ENCODE measurements around the gene PAFAH2. TPM values are rescaled to one million over a fixed set of nuclear protein-coding genes. Genes with fewer than 3 reads are reported as not detected.

Gene PAFAH2
- total and polyA plus RNA-seq, 2 of the 8 experiments (the other 6 are each of a cell fraction or from before 2014, with no cell fraction given), result 7.7 to 9.3 TPM

DNA sequence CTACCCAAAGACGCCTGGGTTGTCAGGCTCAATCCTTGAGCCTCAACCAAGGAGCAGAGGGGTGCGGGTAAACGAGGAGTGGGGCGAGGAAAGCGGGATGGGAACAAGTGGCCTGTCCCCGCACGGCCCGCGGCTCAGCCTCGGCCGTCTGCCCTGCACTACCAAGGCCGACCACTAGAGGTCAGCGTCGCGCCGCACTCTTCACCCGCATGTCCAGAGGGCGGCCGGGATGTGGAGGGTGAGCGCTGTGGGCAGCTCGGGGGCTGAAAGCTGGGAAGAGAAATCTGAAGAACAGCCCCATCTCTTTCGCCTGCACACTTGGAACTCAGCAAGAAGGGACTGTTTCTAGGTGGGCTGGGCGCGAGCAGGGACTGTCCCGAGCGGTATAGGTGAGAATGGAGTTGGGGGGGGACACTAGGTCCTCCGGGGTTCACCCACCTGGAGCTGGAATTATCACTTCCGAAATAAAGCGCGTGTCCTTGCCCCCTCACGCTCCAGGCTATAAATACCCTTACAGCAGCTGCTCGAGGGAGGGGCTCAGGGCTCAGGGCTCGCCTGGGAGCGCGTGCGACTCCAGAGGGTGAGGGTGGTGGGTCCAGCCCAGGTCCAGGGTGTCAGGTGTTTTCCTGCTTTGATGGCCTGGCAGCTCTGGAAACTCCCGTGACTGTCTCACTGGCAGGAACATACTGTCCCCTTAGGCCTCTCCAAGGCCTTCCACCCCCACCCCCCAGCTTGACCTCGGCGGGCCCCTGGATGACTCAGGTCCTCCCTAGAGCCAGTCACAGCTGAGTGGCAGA, 38.3 kb upstream of the PAFAH2 start (continued):
- TF ChIP-seq, protein P1, sequence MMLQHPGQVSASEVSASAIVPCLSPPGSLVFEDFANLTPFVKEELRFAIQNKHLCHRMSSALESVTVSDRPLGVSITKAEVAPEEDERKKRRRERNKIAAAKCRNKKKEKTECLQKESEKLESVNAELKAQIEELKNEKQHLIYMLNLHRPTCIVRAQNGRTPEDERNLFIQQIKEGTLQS (IDR thresholded peaks at IDR 0.05; ENCODE audit: insufficient read depth, low read depth, low read length), result 0 out of 2 replicates have a peak, but pooled peaks have one; percentile 13
- TF ChIP-seq HDAC6 (IDR thresholded peaks at IDR 0.05; ENCODE audit: low read depth, low read length), result no peak
- TF ChIP-seq SRF (IDR thresholded peaks at IDR 0.05; ENCODE audit: low read depth, low read length), result no peak
- TF ChIP-seq, protein P2, sequence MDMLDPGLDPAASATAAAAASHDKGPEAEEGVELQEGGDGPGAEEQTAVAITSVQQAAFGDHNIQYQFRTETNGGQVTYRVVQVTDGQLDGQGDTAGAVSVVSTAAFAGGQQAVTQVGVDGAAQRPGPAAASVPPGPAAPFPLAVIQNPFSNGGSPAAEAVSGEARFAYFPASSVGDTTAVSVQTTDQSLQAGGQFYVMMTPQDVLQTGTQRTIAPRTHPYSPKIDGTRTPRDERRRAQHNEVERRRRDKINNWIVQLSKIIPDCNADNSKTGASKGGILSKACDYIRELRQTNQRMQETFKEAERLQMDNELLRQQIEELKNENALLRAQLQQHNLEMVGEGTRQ (IDR thresholded peaks at IDR 0.05; ENCODE audit: low read length), result no peak
- no peak for TF ChIP-seq NRF1 (IDR thresholded peaks at IDR 0.05; ENCODE audit: low read depth, low read length)
- TF ChIP-seq POLR2AphosphoS5 (IDR thresholded peaks at IDR 0.05; ENCODE audit: low read depth, low read length), result no peak
- no peak for TF ChIP-seq CBX8 (IDR thresholded peaks at IDR 0.05; ENCODE audit: borderline replicate concordance, low read depth, low read length)
- TF ChIP-seq RXRA (IDR thresholded peaks at IDR 0.05; ENCODE audit: insufficient read depth, low read depth, low read length), result no peak
- no peak for TF ChIP-seq NANOG (IDR thresholded peaks at IDR 0.05; ENCODE audit: insufficient read depth, low read depth, low read length, poor library complexity, severe bottlenecking)

Measured in H1 (cell line).